Astrocyte (in vitro differentiated cells and primary cell): ENCODE measurements around the gene HCRTR1.

ENCODE experiments used
- CTCF ChIP-seq: IDR thresholded peaks from 2 replicates; pipeline ENCODE4 v1.5.1; 2011; ENCODE audit warnings: low read depth, mild to moderate bottlenecking, inconsistent platforms, low read length, moderate library complexity; ENCODE audit not compliant: insufficient read depth
- EZH2 ChIP-seq: IDR thresholded peaks from 2 replicates; pipeline ENCODE4 v1.6.1; 2012; ENCODE audit warnings: mild to moderate bottlenecking, low read length, inconsistent platforms; ENCODE audit not compliant: insufficient read depth

DNA sequence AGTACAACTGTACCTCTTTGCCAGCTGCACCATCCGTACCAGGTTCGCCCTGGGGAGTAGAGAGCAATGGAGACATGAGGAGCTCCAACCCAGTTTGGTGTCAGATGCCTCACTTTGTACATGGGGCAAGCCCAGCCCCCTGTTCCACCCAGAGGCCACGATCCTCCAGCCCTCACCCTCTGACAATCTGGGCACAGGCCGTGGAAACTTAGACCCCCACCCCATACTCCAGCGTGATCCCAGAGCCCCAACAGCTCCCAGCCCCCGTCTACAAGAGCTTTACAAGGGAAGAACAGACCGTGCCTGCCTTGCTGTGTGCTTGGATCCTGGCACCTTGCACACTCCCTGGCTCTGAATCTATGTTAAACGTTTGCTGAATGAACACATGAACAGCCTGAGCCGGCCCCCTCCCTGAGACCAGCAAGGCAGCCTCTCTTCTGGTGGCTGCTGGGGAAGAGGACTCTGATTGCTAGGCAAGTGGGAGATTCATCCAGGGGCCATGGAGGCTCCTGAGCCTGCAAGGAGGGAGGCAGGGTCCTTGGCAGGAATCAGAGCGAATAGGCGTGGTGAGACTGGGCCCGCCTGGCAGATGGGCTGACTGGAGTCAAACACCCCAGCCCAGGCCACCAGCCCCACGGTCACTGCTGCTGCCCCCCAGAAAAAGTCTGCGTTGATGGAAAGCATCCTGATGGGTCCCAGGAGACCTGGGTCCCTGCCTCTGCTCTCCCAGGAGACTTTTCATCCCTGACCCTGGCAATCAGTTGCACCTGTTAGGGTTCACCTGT, 39.7 kb downstream of the HCRTR1 start:
- TF ChIP-seq CTCF (no peak), EZH2 (no peak)
